GM12878 (cell line): Measurements from ENCODE around the gene UTP11. TPM values are rescaled to one million over a fixed set of nuclear protein-coding genes. Genes with fewer than 3 reads are reported as not detected.

Experiments
- ATAC-seq: fragments of 200-7000 bp; cut with Tn5 transposase; 3 replicates; pipeline ENCODE4 v1.9.1; 2020; ENCODE audit warnings: mild to moderate bottlenecking, moderate library complexity
- BruUV-seq: library from RNA; stranded (reverse); fragments of 400-500 nt; replicated peaks from 2 replicates; lab custom pipeline; 2021; lab: Mats Ljungman, UMichigan
- CTCF ChIA-PET: fragments of 300-600 bp; sonication (Branson Sonifier 250); formaldehyde crosslinking; extraction: SDS; loops from one replicate; lab custom pipeline; 2021; ENCODE audit warnings: inconsistent platforms; lab: Yijun Ruan, JAX
- POLR2A ChIA-PET: fragments of 350-600 bp; formaldehyde crosslinking; extraction: SDS; loops from one replicate; lab custom pipeline; 2021; ENCODE audit warnings: inconsistent platforms; lab: Charles Lee
- RAD21 ChIA-PET: fragments of 300-600 bp; sonication (Branson Sonifier 250); formaldehyde crosslinking; loops from one replicate; lab custom pipeline; 2023; ENCODE audit warnings: antibody characterized with exemption; ENCODE audit not compliant: unreplicated experiment; lab: Charles Lee
- SMC1A ChIA-PET: fragments of 300-600 bp; sonication (Branson Sonifier 250); formaldehyde crosslinking; loops from one replicate; lab custom pipeline; 2023; ENCODE audit not compliant: unreplicated experiment, uncharacterized antibody; lab: Charles Lee
- DNase-seq: peaks from one replicate; pipeline ENCODE4 v3.0.0-alpha.2; 2011; ENCODE audit warnings: low read depth, low spot score
- FAIRE-seq: peaks from 3 replicates; lab custom pipeline; 2011; peaks lifted over from hg19 to GRCh38; lab: Jason Lieb, UNC
- H2AFZ ChIP-seq: 2 replicates; pipeline ENCODE4 v1.6.0; 2011; ENCODE audit warnings: low read depth, low read length, control low read depth; ENCODE audit not compliant: control insufficient read depth
- H3K27ac ChIP-seq: 2 replicates; pipeline ENCODE4 v1.5.1; 2011; ENCODE audit warnings: control low read depth; ENCODE audit not compliant: control insufficient read depth, insufficient read depth
- H3K27me3 ChIP-seq, 2 experiments: replicated peaks in 1 of 2; 2 replicates each; pipeline versions ENCODE4 v1.6.0 to v1.6.1; 2011; ENCODE audit warnings: low read length in 1 of 2; ENCODE audit not compliant: control insufficient read depth in 2 of 2, insufficient read depth in 2 of 2
- H3K36me3 ChIP-seq, 2 experiments: 2 replicates each; pipeline ENCODE4 v1.5.1; 2011; ENCODE audit warnings: low read length in 1 of 2; ENCODE audit not compliant: control insufficient read depth in 2 of 2, insufficient read depth in 2 of 2
- H3K4me1 ChIP-seq: 2 replicates; pipeline ENCODE4 v1.6.1; 2011; ENCODE audit warnings: mild to moderate bottlenecking, low read length, moderate library complexity, mixed read lengths; ENCODE audit not compliant: control insufficient read depth, insufficient read depth
- H3K4me2 ChIP-seq: 2 replicates; pipeline ENCODE4 v1.6.0; 2011; ENCODE audit warnings: control low read depth; ENCODE audit not compliant: control insufficient read depth, insufficient read depth
- H3K4me3 ChIP-seq: fragments of 200-600 bp; sonication (generic); 2 replicates; pipeline ENCODE4 v1.5.1; 2016
- H3K79me2 ChIP-seq: 2 replicates; pipeline ENCODE4 v1.6.0; 2011; ENCODE audit warnings: low read length; ENCODE audit not compliant: control insufficient read depth, insufficient read depth
- H3K9ac ChIP-seq: 2 replicates; pipeline ENCODE4 v1.8.0; 2011; ENCODE audit warnings: low read length, control low read depth, mixed read lengths; ENCODE audit not compliant: control insufficient read depth, insufficient read depth
- H3K9me3 ChIP-seq: replicated peaks from 3 replicates; pipeline ENCODE4 v1.5.1; 2011; ENCODE audit warnings: mild to moderate bottlenecking, low read length; ENCODE audit not compliant: control insufficient read depth, insufficient read depth
- H4K20me1 ChIP-seq: 2 replicates; pipeline ENCODE4 v1.6.0; 2011; ENCODE audit not compliant: control insufficient read depth, insufficient read depth
- BACH1 ChIP-seq: fragments of 450-650 bp; IDR thresholded peaks from 2 replicates; pipeline ENCODE4 v1.6.1; 2017; ENCODE audit warnings: mild to moderate bottlenecking, borderline replicate concordance
- BHLHE40 ChIP-seq, 2 experiments: fragments of 450-650 bp in 1 of 2; IDR thresholded peaks; 2 replicates each; pipeline ENCODE4 v1.6.1; 2011 to 2017; ENCODE audit warnings: low read depth in 2 of 2, borderline replicate concordance in 1 of 2, improper control_type of control experiment in 1 of 2, low read length in 1 of 2, mild to moderate bottlenecking in 1 of 2
- FOXM1 ChIP-seq: IDR thresholded peaks from 2 replicates; pipeline ENCODE4 v1.6.1; 2012; ENCODE audit warnings: low read depth, mild to moderate bottlenecking, inconsistent platforms, low read length, moderate library complexity
- MEF2A ChIP-seq: IDR thresholded peaks from 2 replicates; pipeline ENCODE4 v1.6.1; 2011; ENCODE audit warnings: low read depth, mild to moderate bottlenecking, low read length, moderate library complexity; ENCODE audit not compliant: insufficient read depth
- MYB ChIP-seq: fragments of 150-350 bp; IDR thresholded peaks from 2 replicates; pipeline ENCODE4 v1.6.1; 2014; ENCODE audit warnings: mild to moderate bottlenecking, low read depth, low read length, borderline replicate concordance
- POLR2A ChIP-seq: IDR thresholded peaks from 2 replicates; pipeline ENCODE4 v1.6.1; 2011; ENCODE audit warnings: low read depth, mild to moderate bottlenecking, low read length
- RAD21 ChIP-seq: IDR thresholded peaks from 2 replicates; pipeline ENCODE4 v1.6.1; 2011; ENCODE audit warnings: mild to moderate bottlenecking, low read depth, low read length, moderate library complexity; ENCODE audit not compliant: insufficient read depth
- RELA ChIP-seq: fragments of 450-650 bp; IDR thresholded peaks from 2 replicates; pipeline ENCODE4 v1.8.0; 2014; ENCODE audit warnings: borderline replicate concordance; ENCODE audit not compliant: partially characterized antibody
- SP1 ChIP-seq: IDR thresholded peaks from one replicate; pipeline ENCODE4 v1.6.1; 2011; ENCODE audit warnings: low read depth, low read length
- ZSCAN29 ChIP-seq: fragments of 450-650 bp; IDR thresholded peaks from 2 replicates; pipeline ENCODE4 v1.6.1; 2017; ENCODE audit warnings: mild to moderate bottlenecking, moderate library complexity
- WGBS: methylation state at CpG from one replicate; pipeline ENCODE4 v1.1.6; 2016; ENCODE audit warnings: low lambda C conversion rate; ENCODE audit not compliant: insufficient replicate concordance, insufficient coverage; ENCODE audit errors: missing lambda C conversion rate; 5-methylcytosine and 5-hydroxymethylcytosine counted together
- in situ Hi-C: fragments of 300-500 bp; cut with MboI; formaldehyde crosslinking; loops from 9 replicates; pipeline ENCODE4 v1.14.3; 2018; ENCODE audit warnings: mixed read lengths
- intact Hi-C: fragments of 100-400 bp; cut with micrococcal nuclease; formaldehyde crosslinking; loops from one replicate; pipeline ENCODE4 v1.14.2; 2022; ENCODE audit not compliant: unreplicated experiment
- polyA plus RNA-seq, 11 experiments: library from polyadenylated mRNA; depleted of rRNA in 4 of 11; unstranded in 6 of 11; stranded (reverse) in 5 of 11; fragments of >200 nt; fragmentation: Nextera tagmentation in 4 of 11; fragmentation: Illumina TruSeq in 1 of 11; extraction: Ambion mirVana in 4 of 11; extraction: Trizol in 1 of 11; gene quantifications; 1 replicate in 1 of 11; 2 replicates in 10 of 11; pipeline versions ENCODE4 v1.2.1 to v1.2.3, GENCODE V29; 2011 to 2016; ENCODE audit warnings: inconsistent platforms in 2 of 11, missing spikeins in 2 of 11, low read depth in 1 of 11
- total RNA-seq, 4 experiments: library from RNA; depleted of rRNA in 3 of 4; stranded (reverse); fragments of >200 nt in 3 of 4; fragmentation: Illumina TruSeq in 1 of 4; extraction: Trizol in 1 of 4; gene quantifications; 2 replicates each; pipeline versions ENCODE4 v1.2.1 to v1.2.3, GENCODE V29; 2013 to 2021
- TF ChIP-seq, protein P1 (sequence below): fragments of 450-650 bp; IDR thresholded peaks from 2 replicates; pipeline ENCODE4 v1.6.1; 2016; ENCODE audit warnings: mild to moderate bottlenecking
- TF ChIP-seq, protein P2 (sequence below): IDR thresholded peaks from 2 replicates; pipeline ENCODE4 v1.6.1; 2012; ENCODE audit warnings: low read depth, low read length, improper control_type of control experiment
- TF ChIP-seq, protein P3 (sequence below), 3 experiments: IDR thresholded peaks in 2 of 3; conservative IDR thresholded peaks in 1 of 3; 2 replicates each; pipeline ENCODE4 v1.5.1; 2011; ENCODE audit warnings: low read depth in 3 of 3, low read length in 3 of 3, mild to moderate bottlenecking in 3 of 3, control low read depth in 2 of 3, moderate library complexity in 2 of 3, inconsistent platforms in 1 of 3, mixed read lengths in 1 of 3; ENCODE audit not compliant: control insufficient read depth in 2 of 3, insufficient read depth in 1 of 3; ENCODE audit errors: extremely low read depth in 1 of 3
- TF ChIP-seq, protein P4 (sequence below): fragments of 450-650 bp; formaldehyde crosslinking; IDR thresholded peaks from 2 replicates; pipeline ENCODE4 v1.5.0; 2022; ENCODE audit warnings: mild to moderate bottlenecking, missing genetic modification characterization

UTP11 gene
- total and polyA plus RNA-seq, 10 of the 15 experiments (the other 5 are each of a cell fraction or from before 2014, with no cell fraction given) = 34.5 to 146 (median 64.2) TPM

DNA sequence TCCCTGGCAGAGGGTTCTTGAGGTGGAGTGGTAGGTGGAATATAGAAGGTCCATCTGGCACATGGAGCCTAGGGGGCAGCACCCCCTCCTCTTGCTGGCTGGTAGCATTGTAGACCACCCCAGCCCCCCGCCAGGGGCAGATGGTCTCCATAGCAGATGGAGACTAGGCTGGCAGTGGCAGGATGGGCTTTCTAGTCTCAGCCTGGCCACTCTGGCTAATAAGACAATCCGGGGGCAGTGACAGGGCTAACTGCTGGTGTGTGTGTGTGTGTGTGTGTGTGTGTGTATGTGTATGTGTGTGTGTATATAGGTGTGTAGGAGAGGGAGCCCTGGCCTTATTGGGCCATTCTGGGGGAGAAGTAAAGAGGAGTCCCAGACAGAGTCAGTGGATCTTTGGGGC, 16.1 kb downstream of the UTP11 start:
- H3K4me3 ChIP-seq = no peak overlapping the region
- H3K9me3 ChIP-seq = no peaks in the 10 kb centered on the region
- H3K9ac ChIP-seq = peak overlapping the region; percentile 59
- H3K4me1 ChIP-seq = peaks cover 52% of the 10 kb centered on the region
- H3K36me3 ChIP-seq = peaks cover 4% of the 10 kb centered on the region in 2 experiments; a peak in 3 of 4 replicates
- ATAC-seq (peak; percentile 3; the same call in 2 of the 3 replicates), DNase-seq (no peak), FAIRE-seq (no peak)
- intact Hi-C loops = loop anchor here (1.0 to 5.0 kb wide), 3 partner anchors 124 to 559 kb away; no protein-coding TSS in a partner anchor
- SMC1A ChIA-PET = interaction anchor here (0.7 to 7.1 kb wide), 17 partner anchors 10 to 807 kb away, joined by 3 to 77 read pairs (median 7); no protein-coding TSS in a partner anchor
- no peak for TF ChIP-seq MEF2A
- TF ChIP-seq BACH1 = no peak
- no peak for TF ChIP-seq POLR2A
- no peak for TF ChIP-seq ZSCAN29
- TF ChIP-seq, protein P1, sequence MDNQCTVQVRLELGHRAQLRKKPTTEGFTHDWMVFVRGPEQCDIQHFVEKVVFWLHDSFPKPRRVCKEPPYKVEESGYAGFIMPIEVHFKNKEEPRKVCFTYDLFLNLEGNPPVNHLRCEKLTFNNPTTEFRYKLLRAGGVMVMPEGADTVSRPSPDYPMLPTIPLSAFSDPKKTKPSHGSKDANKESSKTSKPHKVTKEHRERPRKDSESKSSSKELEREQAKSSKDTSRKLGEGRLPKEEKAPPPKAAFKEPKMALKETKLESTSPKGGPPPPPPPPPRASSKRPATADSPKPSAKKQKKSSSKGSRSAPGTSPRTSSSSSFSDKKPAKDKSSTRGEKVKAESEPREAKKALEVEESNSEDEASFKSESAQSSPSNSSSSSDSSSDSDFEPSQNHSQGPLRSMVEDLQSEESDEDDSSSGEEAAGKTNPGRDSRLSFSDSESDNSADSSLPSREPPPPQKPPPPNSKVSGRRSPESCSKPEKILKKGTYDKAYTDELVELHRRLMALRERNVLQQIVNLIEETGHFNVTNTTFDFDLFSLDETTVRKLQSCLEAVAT = no peak
- TF ChIP-seq, protein P2, sequence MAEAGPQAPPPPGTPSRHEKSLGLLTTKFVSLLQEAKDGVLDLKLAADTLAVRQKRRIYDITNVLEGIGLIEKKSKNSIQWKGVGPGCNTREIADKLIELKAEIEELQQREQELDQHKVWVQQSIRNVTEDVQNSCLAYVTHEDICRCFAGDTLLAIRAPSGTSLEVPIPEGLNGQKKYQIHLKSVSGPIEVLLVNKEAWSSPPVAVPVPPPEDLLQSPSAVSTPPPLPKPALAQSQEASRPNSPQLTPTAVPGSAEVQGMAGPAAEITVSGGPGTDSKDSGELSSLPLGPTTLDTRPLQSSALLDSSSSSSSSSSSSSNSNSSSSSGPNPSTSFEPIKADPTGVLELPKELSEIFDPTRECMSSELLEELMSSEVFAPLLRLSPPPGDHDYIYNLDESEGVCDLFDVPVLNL = no peak
- TF ChIP-seq RELA = no peak
- no peak for TF ChIP-seq SP1
- TF ChIP-seq FOXM1 = no peak
- no peak for TF ChIP-seq RAD21
- TF ChIP-seq, protein P3, sequence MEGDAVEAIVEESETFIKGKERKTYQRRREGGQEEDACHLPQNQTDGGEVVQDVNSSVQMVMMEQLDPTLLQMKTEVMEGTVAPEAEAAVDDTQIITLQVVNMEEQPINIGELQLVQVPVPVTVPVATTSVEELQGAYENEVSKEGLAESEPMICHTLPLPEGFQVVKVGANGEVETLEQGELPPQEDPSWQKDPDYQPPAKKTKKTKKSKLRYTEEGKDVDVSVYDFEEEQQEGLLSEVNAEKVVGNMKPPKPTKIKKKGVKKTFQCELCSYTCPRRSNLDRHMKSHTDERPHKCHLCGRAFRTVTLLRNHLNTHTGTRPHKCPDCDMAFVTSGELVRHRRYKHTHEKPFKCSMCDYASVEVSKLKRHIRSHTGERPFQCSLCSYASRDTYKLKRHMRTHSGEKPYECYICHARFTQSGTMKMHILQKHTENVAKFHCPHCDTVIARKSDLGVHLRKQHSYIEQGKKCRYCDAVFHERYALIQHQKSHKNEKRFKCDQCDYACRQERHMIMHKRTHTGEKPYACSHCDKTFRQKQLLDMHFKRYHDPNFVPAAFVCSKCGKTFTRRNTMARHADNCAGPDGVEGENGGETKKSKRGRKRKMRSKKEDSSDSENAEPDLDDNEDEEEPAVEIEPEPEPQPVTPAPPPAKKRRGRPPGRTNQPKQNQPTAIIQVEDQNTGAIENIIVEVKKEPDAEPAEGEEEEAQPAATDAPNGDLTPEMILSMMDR (IDR thresholded peaks at IDR 0.05 in 2 of 3, conservative IDR thresholded peaks at IDR 0.05 in 1 of 3; ENCODE audit: control insufficient read depth in 2 of 3, extremely low read depth in 1 of 3, insufficient read depth in 1 of 3, low read depth in 3 of 3, low read length in 3 of 3) = no peak
- TF ChIP-seq, protein P4, sequence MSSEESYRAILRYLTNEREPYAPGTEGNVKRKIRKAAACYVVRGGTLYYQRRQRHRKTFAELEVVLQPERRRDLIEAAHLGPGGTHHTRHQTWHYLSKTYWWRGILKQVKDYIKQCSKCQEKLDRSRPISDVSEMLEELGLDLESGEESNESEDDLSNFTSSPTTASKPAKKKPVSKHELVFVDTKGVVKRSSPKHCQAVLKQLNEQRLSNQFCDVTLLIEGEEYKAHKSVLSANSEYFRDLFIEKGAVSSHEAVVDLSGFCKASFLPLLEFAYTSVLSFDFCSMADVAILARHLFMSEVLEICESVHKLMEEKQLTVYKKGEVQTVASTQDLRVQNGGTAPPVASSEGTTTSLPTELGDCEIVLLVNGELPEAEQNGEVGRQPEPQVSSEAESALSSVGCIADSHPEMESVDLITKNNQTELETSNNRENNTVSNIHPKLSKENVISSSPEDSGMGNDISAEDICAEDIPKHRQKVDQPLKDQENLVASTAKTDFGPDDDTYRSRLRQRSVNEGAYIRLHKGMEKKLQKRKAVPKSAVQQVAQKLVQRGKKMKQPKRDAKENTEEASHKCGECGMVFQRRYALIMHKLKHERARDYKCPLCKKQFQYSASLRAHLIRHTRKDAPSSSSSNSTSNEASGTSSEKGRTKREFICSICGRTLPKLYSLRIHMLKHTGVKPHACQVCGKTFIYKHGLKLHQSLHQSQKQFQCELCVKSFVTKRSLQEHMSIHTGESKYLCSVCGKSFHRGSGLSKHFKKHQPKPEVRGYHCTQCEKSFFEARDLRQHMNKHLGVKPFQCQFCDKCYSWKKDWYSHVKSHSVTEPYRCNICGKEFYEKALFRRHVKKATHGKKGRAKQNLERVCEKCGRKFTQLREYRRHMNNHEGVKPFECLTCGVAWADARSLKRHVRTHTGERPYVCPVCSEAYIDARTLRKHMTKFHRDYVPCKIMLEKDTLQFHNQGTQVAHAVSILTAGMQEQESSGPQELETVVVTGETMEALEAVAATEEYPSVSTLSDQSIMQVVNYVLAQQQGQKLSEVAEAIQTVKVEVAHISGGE = no peak
- TF ChIP-seq BHLHE40 (IDR thresholded peaks at IDR 0.05; ENCODE audit: borderline replicate concordance in 1 of 2, low read depth in 2 of 2, low read length in 1 of 2) = no peak
- TF ChIP-seq MYB = no peak
- no peaks in the 10 kb centered on the region for H3K27me3 ChIP-seq
- H3K4me2 ChIP-seq = peak overlapping the region; percentile 82
- in situ Hi-C loops = loop anchor here (5.0 to 25.0 kb wide), 2 partner anchors 559 to 789 kb away; no protein-coding TSS in a partner anchor
- RAD21 ChIA-PET = interaction anchor here (0.8 to 7.3 kb wide), 20 partner anchors 10 to 806 kb away, joined by 3 to 173 read pairs (median 6); partner anchors contain the start of genes POU3F1 and SF3A3
- H4K20me1 ChIP-seq = no peaks in the 10 kb centered on the region
- no peaks in the 10 kb centered on the region for H3K79me2 ChIP-seq
- BruUV-seq = no TSS peak
- peak overlapping the region; percentile 79 for H3K27ac ChIP-seq
- CTCF ChIA-PET = interaction anchor here (0.9 to 13.9 kb wide), 18 partner anchors 9 to 808 kb away, joined by 3 to 252 read pairs (median 10); partner anchors contain the start of genes SF3A3 and UTP11
- no peak overlapping the region for H2AFZ ChIP-seq
- POLR2A ChIA-PET = interaction anchor here (0.8 to 4.9 kb wide), 6 partner anchors 14 to 145 kb away, joined by 3 to 32 read pairs (median 7); no protein-coding TSS in a partner anchor
- 0% methylated on average over 2 of the region's 2 CpGs for WGBS
